Lower leg skin (tissue), 4 donors: Measurements from ENCODE around the gene DPM3. TPM values are rescaled to one million over a fixed set of nuclear protein-coding genes. Genes with fewer than 3 reads are reported as not detected.

Source experiments
- DNase-seq, 2 donors: peaks; one replicate each; pipeline ENCODE4 v3.0.0-alpha.2; 2019; ENCODE audit warnings: low spot score in 2 of 2
- H3K4me3 ChIP-seq: fragments of 200-600 bp; sonication (generic); 2 replicates; pipeline ENCODE4 v1.5.1; 2017; ENCODE audit warnings: mild to moderate bottlenecking, low read depth; ENCODE audit not compliant: poor library complexity, severe bottlenecking
- POLR2A ChIP-seq, 2 donors: fragments of 450-650 bp; IDR thresholded peaks; one replicate each; pipeline ENCODE4 v1.6.1; 2016 to 2017; ENCODE audit warnings: antibody characterized with exemption in 2 of 2, mild to moderate bottlenecking in 1 of 2, moderate library complexity in 1 of 2
- WGBS, 2 donors: methylation state at CpG; one replicate each; pipeline ENCODE4 v1.1.5; 2018; 5-methylcytosine and 5-hydroxymethylcytosine counted together
- intact Hi-C: fragments of 100-400 bp; cut with DNase I; formaldehyde crosslinking; loops from one replicate; pipeline ENCODE4 v1.15.0; 2023; ENCODE audit warnings: low total_unique reads
- total RNA-seq, 4 donors: library from RNA; depleted of rRNA; stranded (reverse); fragments of >200 nt; gene quantifications; one replicate each; pipeline ENCODE4 v1.1.0, GENCODE V29; 2016
- TF ChIP-seq, protein P1 (sequence below), 3 donors: fragments of 450-650 bp; IDR thresholded peaks; one replicate each; pipeline ENCODE4 v1.5.1; 2016; ENCODE audit warnings: antibody characterized with exemption in 3 of 3, mild to moderate bottlenecking in 3 of 3, moderate library complexity in 2 of 3

Gene DPM3
- total RNA-seq, 4 donors from 2014 or later: 19.2 to 74.7 (median 36.9) TPM

DNA sequence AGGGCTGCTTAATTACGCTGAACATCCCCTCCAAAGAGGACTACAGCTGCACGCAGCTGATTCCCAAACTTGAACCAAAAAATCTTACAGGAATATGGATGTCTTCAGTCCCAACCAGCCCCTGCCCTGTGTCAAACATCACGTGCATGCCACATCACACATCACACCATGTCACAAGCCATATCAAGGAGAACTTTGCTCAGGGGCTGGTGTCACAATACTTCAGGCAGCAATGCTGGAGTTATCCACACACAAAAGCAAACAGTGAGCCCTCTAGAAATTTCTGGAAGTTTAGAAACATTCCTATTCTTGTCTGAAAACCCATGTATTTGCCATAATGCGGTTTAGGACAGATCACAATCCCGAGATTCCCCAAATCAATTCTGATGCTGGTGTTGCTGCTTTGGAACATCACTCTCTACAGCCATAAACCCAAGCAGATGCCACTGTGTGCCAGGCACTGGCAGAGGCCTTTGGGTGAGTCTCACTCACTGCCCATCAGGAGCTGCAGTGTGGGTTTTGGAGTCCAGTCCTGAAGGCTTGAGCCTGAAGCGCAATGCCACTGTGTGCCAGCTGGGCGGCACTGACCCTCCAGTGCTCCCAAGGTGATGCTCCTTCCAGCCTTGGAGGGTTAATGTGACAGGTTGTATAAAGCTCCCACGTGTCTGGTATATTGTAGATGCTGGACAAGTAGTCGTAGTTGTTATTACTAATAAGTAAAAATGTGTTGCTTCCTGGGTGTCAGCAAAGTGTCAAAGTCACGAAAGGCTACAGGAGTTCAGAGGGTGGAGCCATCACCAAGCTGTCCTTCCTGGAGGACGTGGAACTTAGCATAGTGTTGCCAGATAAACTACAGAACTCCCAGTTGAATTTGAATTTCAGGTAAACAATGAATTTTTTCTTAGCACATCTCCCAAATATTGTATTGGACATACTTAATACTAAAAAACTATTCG is 32.7 kb downstream of the DPM3 start:
- no peak for DNase-seq
- TF ChIP-seq POLR2A (IDR thresholded peaks at IDR 0.05): no peak
- TF ChIP-seq, protein P1, sequence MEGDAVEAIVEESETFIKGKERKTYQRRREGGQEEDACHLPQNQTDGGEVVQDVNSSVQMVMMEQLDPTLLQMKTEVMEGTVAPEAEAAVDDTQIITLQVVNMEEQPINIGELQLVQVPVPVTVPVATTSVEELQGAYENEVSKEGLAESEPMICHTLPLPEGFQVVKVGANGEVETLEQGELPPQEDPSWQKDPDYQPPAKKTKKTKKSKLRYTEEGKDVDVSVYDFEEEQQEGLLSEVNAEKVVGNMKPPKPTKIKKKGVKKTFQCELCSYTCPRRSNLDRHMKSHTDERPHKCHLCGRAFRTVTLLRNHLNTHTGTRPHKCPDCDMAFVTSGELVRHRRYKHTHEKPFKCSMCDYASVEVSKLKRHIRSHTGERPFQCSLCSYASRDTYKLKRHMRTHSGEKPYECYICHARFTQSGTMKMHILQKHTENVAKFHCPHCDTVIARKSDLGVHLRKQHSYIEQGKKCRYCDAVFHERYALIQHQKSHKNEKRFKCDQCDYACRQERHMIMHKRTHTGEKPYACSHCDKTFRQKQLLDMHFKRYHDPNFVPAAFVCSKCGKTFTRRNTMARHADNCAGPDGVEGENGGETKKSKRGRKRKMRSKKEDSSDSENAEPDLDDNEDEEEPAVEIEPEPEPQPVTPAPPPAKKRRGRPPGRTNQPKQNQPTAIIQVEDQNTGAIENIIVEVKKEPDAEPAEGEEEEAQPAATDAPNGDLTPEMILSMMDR (IDR thresholded peaks at IDR 0.05): no peak
- 83 to 85% methylated on average over 12 of the region's 12 CpGs for WGBS, 2 donors
- intact Hi-C loops: no loop called here
- no peak overlapping the region for H3K4me3 ChIP-seq

DNA sequence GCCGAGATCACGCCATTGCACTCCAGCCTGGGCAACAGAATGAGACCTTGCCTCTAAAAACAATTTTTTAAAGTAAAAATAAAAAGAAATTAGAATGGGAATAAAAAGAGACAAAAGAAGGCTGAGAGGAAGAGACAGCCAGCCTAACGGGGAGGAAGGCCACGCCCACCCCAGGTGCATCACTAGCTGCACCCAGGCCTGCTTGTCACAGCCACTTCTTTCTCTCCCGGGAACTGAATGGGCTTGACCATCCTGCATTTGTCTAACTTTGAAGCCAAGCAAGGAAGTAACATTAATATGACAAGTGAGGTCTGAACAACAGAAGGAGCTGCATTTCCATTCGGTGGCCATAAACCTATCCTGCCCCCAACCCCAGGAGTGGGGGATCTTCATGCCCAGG is 33.5 kb downstream of the DPM3 start:
- TF ChIP-seq POLR2A (IDR thresholded peaks at IDR 0.05): no peak
- TF ChIP-seq, protein P1 (IDR thresholded peaks at IDR 0.05): no peak
- WGBS, 2 donors: 85 to 89% methylated on average over 6 of the region's 6 CpGs
- no peak for DNase-seq
- H3K4me3 ChIP-seq: no peak overlapping the region
- intact Hi-C loops: no loop called here

DNA sequence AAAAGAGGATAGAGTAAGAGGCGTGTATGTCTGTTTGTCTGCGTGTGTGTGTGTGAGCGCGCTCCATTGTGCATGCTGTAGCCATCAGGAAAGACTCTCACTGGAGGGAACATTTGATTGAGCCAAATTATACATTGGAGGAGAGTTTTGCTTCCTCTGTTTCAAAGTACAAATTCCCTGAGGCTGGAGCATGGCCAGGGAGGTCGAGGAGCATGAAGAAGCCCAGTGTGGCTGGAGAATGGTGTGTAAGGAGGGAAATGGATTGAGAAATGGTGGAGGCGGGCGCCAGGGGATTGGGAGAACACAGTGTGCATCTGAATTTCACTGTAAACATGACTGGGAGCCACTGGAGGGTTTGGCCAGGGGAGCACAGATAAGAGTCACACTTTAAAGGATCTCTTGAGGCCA is 34.7 kb downstream of the DPM3 start:
- intact Hi-C loops: no loop called here
- TF ChIP-seq, protein P1 (IDR thresholded peaks at IDR 0.05): no peak
- no peak for TF ChIP-seq POLR2A (IDR thresholded peaks at IDR 0.05)
- WGBS, 2 donors: 77 to 81% methylated on average over 7 of the region's 7 CpGs
- DNase-seq: no peak
- H3K4me3 ChIP-seq: no peak overlapping the region

DNA sequence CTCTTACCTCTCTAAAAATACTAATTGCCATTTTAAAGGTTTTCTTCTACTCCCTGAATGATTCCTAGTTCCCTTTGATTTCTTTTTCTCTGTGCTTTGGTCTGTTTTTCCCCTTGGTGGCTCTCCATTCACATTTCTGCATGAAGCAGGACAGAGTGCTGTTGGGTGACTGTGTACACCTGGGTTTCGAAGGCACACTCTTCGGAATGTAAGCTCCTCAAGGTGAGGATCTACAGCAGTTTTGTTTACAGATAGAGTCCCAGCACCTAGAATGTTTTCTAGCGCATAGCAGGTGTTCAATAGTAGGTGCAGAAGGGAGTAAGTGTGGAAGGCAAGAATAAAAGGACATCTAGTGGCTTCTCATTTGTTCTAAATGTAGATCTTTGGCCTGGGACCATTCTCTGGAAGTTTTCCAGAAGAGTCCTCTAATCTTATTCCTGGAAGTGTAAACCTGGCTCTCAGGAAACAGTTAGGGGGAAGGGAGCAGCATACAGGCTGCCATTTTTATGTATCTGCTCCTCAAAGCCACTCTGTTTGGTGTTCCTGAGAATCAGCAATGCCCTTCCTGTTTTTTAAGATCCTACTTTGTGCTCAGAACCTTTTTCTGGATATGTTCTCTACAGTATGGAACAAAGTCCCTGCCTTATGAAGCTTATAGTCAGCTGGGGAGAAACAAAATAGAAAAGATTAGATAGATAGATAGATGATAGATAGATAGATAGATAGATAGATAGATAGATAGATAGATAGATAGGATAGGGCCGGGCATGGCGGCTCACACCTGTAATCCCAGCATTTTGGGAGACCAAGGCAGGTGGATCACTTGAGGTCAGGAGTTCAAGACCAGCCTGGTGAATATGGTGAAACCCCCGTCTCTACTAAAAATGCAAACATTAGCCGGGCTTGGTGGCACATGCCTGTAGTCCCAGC is 35.5 kb downstream of the DPM3 start:
- no peak for DNase-seq
- intact Hi-C loops: no loop called here
- WGBS, 2 donors: 83 to 84% methylated on average over 7 of the region's 7 CpGs
- no peak overlapping the region for H3K4me3 ChIP-seq
- no peak for TF ChIP-seq POLR2A (IDR thresholded peaks at IDR 0.05)
- TF ChIP-seq, protein P1 (IDR thresholded peaks at IDR 0.05): no peak

DNA sequence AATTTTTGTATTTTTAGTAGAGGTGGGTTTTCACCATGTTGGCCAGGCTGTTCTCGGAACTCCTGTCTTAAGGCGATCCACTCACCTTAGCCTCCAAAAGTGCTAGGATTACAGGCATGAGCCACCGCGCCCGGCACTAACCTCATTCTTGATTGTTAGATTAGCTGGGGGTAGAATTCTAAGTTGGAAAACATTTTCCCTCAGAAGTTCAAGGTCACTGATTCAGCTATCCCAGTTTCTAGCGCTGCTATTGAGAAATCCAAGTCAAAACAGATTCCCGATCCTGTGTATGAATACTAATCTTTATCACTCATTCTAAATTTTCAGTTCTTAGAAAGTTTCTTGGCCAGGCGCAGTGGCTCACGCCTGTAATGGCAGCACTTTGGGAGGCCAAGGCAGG is 37.0 kb downstream of the DPM3 start:
- intact Hi-C loops: no loop called here
- H3K4me3 ChIP-seq: no peak overlapping the region
- no peak for TF ChIP-seq POLR2A (IDR thresholded peaks at IDR 0.05)
- TF ChIP-seq, protein P1 (IDR thresholded peaks at IDR 0.05): no peak
- DNase-seq: no peak
- 73 to 75% methylated on average over 9 of the region's 9 CpGs for WGBS, 2 donors
